Islet of Langerhans (tissue), 1 donor: ENCODE results near the gene LGALS3BP.
A peak's percentile ranks its signal among the peaks of the same experiment; 100 is the strongest.

Experiments
- FAIRE-seq: peaks from one replicate; lab custom pipeline; 2011; peaks lifted over from hg19 to GRCh38; lab: Jason Lieb, UNC

The LGALS3BP gene

GRCh38 chr17:78935419-78936323 is 44.1 kb downstream of the LGALS3BP start:
- FAIRE-seq, result no peak

- no peak for FAIRE-seq
Measured at GRCh38 chr17:78934681-78935418, 44.9 kb downstream of the LGALS3BP start.

- peak; percentile 30 for FAIRE-seq
Measured at GRCh38 chr17:78933959-78934568, 45.7 kb downstream of the LGALS3BP start.

GRCh38 chr17:78933025-78933958 is 46.4 kb downstream of the LGALS3BP start:
- FAIRE-seq, result no peak

GRCh38 chr17:78929908-78930775 is 49.6 kb downstream of the LGALS3BP start:
- no peak for FAIRE-seq

DNA sequence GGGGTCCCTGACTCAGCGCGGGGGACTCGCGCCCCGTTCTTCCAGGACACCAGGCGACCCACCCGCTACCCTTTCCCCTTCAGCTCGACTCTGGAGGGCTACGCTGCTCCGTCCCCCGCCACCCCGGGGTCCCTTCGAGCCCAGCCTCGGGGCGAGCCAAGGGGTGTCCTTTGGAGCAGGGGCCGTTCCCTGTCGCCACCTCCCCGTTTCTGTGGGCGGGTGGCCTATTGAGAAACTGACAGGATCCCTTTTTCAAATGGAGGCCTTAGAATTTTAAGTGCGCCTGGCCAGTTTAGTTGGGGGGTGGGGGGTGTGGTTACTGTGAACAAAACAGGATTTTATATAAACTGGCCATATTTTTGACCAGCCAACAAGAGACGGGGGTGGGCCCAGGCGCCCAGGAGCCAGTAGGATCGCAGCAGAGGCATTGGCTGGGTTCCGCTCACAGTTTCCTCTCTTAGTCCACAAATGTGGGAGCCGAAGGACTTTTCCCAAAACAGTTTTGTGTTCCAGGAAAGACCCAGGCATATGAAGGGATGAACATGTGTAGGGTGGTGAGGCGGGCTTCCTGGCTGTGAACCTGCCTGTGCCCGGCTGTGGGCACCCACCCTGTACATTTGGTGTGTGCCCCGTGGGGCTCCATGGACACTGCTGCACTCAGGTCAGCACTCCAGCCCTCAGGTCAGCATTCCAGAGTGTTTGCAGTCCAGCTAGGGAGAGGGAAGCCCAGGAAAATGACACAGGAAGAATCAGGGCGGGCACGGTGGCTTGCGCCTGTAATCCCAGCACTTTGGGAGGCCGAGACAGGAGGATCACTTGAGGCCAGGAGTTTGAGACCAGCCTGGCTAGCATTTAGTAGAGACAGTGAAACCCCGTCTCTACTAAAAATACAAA is 53.8 kb downstream of the LGALS3BP start:
- no peak for FAIRE-seq

DNA sequence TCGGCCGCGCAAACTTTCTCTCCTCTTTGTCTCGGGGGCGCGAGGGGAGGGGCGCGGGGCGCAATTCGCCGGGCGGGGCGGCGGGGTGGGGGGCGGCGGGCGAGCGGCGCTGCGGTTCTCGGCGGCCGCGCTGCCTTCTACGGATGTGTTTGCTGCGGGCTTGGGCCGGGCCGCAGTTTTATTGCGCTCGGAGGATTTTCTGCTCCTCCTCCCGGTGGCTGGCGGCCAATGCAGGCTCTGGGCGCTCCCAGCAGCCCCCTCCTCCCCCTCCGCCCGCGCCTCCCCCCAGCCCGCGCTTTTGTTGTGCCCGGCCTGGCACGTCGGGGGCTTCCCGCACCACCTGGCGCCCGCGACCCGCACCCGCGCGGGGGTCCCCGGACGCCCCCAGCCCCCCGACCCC is 54.5 kb downstream of the LGALS3BP start, which contains the start of gene TIMP2:
TSS of gene TIMP2 (minus strand) at position 154 of the 400 bp plus-strand sequence. CDS start 299 bp downstream, outside the sequence.
- no peak for FAIRE-seq

DNA sequence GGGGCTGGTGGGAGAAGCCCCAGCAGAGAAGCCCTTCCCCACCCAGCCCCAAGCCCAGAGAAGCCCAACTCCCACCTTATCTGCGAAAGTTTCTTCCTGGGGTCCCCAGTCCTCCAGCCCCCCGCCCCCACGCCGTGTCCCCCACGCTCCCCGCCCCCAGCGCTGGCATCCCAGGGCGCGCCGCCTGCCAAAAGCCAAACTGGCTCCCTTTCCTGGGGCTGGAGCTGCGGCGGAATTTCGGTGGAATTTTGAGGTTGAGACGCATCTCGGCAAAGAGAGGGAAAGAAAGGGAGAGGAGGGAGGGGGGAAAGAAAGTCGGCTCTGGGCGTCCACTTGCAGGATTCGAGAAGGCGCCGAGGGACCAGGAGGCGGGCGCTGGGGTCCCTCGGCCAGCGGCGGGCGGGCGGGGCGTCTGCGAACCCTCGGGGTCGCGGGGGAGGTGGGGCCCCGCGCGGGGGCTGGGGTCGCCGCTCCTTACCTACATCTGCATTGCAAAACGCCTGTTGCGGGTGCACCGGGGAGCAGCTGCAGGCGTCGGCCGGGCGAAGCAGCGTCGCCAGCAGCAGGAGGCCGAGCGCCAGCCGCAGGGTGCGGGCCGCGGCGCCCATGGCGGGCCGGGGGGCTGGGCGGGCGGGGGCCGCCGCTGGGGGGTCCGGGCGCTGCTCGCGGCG is 55.1 kb downstream of the LGALS3BP start:
- no peak for FAIRE-seq

- no peak for FAIRE-seq
Measured at GRCh38 chr17:78923660-78924453, 55.9 kb downstream of the LGALS3BP start.

DNA sequence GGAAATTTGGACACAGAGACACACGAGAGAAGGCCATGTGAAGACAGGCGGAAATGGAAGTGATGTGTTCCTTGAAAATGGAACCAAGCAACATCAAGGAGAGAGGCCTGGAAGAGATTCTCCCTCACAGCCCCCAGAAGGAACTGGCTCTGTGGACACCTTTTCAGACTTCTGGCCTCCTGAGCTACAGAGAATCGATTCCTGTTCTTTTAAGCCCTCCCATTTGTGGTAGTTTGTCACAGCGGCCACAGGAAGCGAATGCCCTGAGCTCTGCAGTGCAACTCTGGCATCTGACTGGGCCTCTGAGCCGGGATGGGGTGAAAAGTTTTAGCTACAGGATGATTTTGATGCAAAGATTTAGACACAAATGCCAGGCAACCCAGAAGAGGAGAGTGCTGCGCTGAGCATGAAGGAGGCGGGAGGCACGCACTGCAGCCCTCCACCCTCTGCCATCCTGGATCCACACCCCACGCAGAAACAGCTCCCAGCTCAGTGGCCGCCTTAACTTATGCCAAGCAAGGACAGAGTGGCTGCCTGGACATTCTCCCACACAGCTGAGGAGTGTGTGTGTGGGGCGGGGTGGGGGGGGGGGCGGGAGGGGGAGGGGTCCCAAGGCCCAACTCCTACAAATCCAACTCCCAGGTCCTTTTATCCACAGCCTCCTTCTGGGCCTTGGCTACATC is 56.8 kb downstream of the LGALS3BP start:
- no peak for FAIRE-seq

- FAIRE-seq, result no peak
Measured at GRCh38 chr17:78921437-78921971, 58.2 kb downstream of the LGALS3BP start.
